GM12873 (cell line): Measurements from ENCODE around the gene IGFL2.

Experiments used
- CTCF ChIP-seq: IDR thresholded peaks from 2 replicates; pipeline ENCODE4 v1.5.1; 2012; ENCODE audit warnings: low read depth, mild to moderate bottlenecking, moderate library complexity, low read length, control low read depth; ENCODE audit not compliant: insufficient read depth; ENCODE audit errors: missing control alignments

Gene IGFL2

GRCh38 chr19:46210669-46211068 lies 62.6 kb downstream of the IGFL2 start:
- TF ChIP-seq CTCF: no peak
